Measurements from ENCODE around the gene GRM8. TPM values are rescaled to one million over a fixed set of nuclear protein-coding genes. Genes with fewer than 3 reads are reported as not detected.

Gene GRM8
- total RNA-seq, 1 experiment from 2014 or later, result 1.8 TPM

DNA sequence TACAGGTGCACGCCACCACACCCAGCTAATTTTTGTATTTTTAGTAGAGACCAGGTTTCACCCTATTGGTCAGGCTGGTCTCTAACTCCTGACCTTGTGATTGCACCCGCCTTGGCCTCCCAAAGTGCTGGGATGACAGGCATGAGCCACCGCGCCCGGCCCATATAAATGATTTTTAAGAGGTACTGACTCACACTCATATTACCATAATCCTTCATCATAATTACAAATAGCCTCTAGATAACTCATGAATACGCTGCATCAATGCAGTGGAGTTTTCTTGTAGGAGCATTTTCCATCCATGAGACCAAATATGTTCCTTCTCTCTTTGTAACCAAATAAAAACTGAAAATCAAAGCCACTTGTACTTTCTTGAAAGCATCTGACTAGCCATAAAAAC is 193.3 kb downstream of the GRM8 start:
- H3K4me1 Mint-ChIP-seq, result no peaks in the 10 kb centered on the region
- Histone ChIP-seq H4K8ac (replicated peaks; ENCODE audit: insufficient read length, low read depth, low read length) (no peak overlapping the region), H3K27ac (ENCODE audit: insufficient read length, low read depth, low read length) (no peak overlapping the region), H2BK5ac (ENCODE audit: insufficient read length, low read length) (no peak overlapping the region), H2AK5ac (ENCODE audit: insufficient read length, low read length) (no peak overlapping the region), H3K4me2 (ENCODE audit: insufficient read depth, insufficient read length, low read length) (no peak overlapping the region), H3K56ac (ENCODE audit: insufficient read length, low read depth, low read length) (no peak overlapping the region), H3K9ac (ENCODE audit: extremely low read depth, insufficient read length, low read length) (no peak overlapping the region), H2BK15ac (ENCODE audit: low read depth, low read length) (no peak overlapping the region), H3K79me1 (ENCODE audit: insufficient read depth, low read depth, low read length, poor library complexity, severe bottlenecking) (no peaks in the 10 kb centered on the region), H3K4me1 (ENCODE audit: insufficient read depth, low read length) (no peaks in the 10 kb centered on the region), H3K27me3 (ENCODE audit: insufficient read depth, low read length) (no peaks in the 10 kb centered on the region), H3K79me2 (ENCODE audit: insufficient read depth, low read length) (no peaks in the 10 kb centered on the region), H3T11ph (ENCODE audit: low read length) (no peak overlapping the region), H4K5ac (ENCODE audit: insufficient read length, low read depth, low read length) (no peak overlapping the region), H3K23me2 (ENCODE audit: insufficient read length, low read depth, low read length, poor library complexity, severe bottlenecking) (no peaks in the 10 kb centered on the region), H2BK120ac (ENCODE audit: low read depth, low read length, poor library complexity, severe bottlenecking) (no peak overlapping the region), H3K23ac (ENCODE audit: insufficient read length, low read depth, low read length) (no peak overlapping the region), H2BK12ac (ENCODE audit: insufficient read length, low read depth, low read length) (no peak overlapping the region), H3K14ac (ENCODE audit: insufficient read depth, low read length) (no peak overlapping the region), H3K18ac (ENCODE audit: insufficient read length, low read depth, low read length) (no peak overlapping the region), H4K20me1 (ENCODE audit: control insufficient read depth, insufficient read depth, insufficient read length) (no peaks in the 10 kb centered on the region), H2AFZ (ENCODE audit: low read length) (no peak overlapping the region), H3K4ac (ENCODE audit: low read depth, low read length) (no peak overlapping the region), H4K91ac (ENCODE audit: insufficient read length, low read depth, low read length) (no peak overlapping the region), H3K9me3 (ENCODE audit: control insufficient read depth, low read depth, low read length) (no peaks in the 10 kb centered on the region), H2BK20ac (ENCODE audit: low read depth, low read length, poor library complexity, severe bottlenecking) (no peak overlapping the region)
- WGBS (ENCODE audit: extremely low coverage, insufficient read length, low lambda C conversion rate), result no CpG with 5 or more reads among the region's 6 CpGs
- H3K4me3 Mint-ChIP-seq, result no peak overlapping the region
- H3K27me3 Mint-ChIP-seq (ENCODE audit: low read depth), result peaks cover 15% of the 10 kb centered on the region
- TF ChIP-seq CTCF (conservative IDR thresholded peaks at IDR 0.05), result no peak
- H3K36me3 Mint-ChIP-seq (ENCODE audit: insufficient read depth in 1 of 3, low read depth in 3 of 3), result peaks cover 0 to 10% (median 3%) of the 10 kb centered on the region in 3 experiments; a peak in 4 of 7 replicates
- no peak for DNase-seq
- no peak overlapping the region for H3K27ac Mint-ChIP-seq
- H3K9me3 Mint-ChIP-seq, result peaks cover 10% of the 10 kb centered on the region in 2 experiments

Data from H9 (cell line).